ENCODE measurements around the gene FAM83C.

DNA sequence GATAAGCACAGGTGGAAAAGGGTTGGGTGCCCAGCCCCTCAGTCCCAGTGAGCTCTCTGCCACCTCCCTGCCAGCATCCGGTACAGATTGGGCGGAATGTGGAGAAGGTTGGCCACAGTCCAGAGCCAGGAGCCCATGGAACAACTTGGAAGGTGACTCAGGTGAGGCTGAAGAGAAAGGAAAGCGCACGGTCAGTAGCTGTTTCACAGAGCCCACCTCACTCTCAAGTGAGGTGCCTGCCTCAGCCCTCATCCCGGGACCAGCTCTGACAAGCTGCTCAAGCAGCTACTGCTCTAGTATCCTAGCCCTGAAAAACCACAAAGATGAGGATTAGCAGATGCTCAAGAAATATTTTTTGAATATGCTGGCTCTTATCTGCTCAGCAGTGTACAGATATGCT is 13.2 kb downstream of the FAM83C start:
- TF ChIP-seq EZH2 (optimal IDR thresholded peaks at IDR 0.05; ENCODE audit: low read depth, low read length) (no peak), EZH2phosphoT487 (IDR thresholded peaks at IDR 0.05; ENCODE audit: low read length) (no peak)
- TF ChIP-seq, protein P1, sequence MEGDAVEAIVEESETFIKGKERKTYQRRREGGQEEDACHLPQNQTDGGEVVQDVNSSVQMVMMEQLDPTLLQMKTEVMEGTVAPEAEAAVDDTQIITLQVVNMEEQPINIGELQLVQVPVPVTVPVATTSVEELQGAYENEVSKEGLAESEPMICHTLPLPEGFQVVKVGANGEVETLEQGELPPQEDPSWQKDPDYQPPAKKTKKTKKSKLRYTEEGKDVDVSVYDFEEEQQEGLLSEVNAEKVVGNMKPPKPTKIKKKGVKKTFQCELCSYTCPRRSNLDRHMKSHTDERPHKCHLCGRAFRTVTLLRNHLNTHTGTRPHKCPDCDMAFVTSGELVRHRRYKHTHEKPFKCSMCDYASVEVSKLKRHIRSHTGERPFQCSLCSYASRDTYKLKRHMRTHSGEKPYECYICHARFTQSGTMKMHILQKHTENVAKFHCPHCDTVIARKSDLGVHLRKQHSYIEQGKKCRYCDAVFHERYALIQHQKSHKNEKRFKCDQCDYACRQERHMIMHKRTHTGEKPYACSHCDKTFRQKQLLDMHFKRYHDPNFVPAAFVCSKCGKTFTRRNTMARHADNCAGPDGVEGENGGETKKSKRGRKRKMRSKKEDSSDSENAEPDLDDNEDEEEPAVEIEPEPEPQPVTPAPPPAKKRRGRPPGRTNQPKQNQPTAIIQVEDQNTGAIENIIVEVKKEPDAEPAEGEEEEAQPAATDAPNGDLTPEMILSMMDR (IDR thresholded peaks at IDR 0.05; ENCODE audit: low read length), result no peak

Data from MM.1S (cell line).